ENCODE results near the gene IQGAP1. TPM values are rescaled to one million over a fixed set of nuclear protein-coding genes. Genes with fewer than 3 reads are reported as not detected.

Gene IQGAP1
- total RNA-seq, 2 donors from 2014 or later: 79.6 to 92.9 TPM

DNA sequence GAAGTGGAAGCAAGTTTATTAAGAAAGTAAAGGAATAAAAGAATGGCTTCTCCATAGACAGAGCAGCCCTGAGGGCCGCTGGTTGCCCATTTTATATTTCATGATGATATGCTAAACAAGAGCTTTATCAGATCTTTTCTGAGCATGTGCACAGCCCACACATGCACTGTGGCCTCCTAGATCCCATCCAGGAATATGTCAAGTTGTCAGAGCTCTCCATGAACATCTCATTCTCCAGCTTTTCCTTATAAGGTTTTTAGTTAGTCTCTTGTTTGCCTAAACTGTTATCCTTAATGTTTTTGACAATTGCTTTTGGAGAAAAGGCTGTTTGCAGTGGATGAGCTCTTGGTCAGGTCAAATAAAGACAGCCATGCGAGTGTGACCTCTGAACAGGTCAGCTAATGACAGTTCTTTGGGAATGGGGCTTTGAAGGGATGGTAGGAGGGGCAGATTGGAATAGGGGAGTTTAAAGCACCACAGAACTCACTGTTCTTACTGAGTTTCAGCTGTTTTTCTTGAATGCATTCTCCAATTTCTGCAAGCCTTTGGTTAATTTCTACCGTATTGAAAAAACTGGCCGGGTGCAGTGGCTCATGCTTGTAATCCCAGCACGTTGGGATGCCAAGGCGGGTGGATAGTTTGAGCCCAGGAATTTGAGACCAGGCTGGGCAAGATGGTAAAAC, 72.2 kb downstream of the IQGAP1 start:
- Histone ChIP-seq H3K4me1 (peaks cover 6% of the 10 kb centered on the region), H3K27me3 (no peaks in the 10 kb centered on the region), H3K9me3 (no peaks in the 10 kb centered on the region), H3K27ac (no peak overlapping the region), H3K4me3 (no peak overlapping the region), H3K36me3 (replicated peaks in 1 of 2; ENCODE audit: insufficient read depth in 1 of 2, low read depth in 2 of 2) (peaks cover 0 to 8% of the 10 kb centered on the region in 2 donors)
- TF ChIP-seq, protein P1, sequence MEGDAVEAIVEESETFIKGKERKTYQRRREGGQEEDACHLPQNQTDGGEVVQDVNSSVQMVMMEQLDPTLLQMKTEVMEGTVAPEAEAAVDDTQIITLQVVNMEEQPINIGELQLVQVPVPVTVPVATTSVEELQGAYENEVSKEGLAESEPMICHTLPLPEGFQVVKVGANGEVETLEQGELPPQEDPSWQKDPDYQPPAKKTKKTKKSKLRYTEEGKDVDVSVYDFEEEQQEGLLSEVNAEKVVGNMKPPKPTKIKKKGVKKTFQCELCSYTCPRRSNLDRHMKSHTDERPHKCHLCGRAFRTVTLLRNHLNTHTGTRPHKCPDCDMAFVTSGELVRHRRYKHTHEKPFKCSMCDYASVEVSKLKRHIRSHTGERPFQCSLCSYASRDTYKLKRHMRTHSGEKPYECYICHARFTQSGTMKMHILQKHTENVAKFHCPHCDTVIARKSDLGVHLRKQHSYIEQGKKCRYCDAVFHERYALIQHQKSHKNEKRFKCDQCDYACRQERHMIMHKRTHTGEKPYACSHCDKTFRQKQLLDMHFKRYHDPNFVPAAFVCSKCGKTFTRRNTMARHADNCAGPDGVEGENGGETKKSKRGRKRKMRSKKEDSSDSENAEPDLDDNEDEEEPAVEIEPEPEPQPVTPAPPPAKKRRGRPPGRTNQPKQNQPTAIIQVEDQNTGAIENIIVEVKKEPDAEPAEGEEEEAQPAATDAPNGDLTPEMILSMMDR (IDR thresholded peaks at IDR 0.05): no peak
- TF ChIP-seq POLR2A (IDR thresholded peaks at IDR 0.05): no peak
- no peak for DNase-seq
- WGBS, 2 donors: 84 to 91% methylated on average over 6 of the region's 6 CpGs
- intact Hi-C loops (cut with DNase I): no loop called here
- no peak for ATAC-seq

DNA sequence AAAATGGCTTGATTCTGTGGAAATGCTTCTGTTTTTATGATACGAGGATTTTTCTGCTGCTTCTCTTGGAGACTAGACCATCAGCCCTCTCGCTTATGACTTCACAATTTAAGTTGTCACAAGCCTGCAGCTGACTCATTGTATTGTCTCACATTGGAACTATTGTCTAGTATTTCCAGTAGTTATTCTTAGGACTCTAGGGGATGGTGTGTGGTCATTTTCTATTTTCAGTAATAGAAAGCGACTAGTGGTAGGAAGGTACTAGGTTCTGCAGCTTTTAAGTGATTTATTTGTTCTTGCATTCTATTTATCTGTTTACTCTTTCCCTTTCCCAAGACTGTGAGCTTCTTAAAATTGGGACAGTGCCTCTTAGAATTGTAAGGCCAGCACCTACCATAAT, 75.3 kb downstream of the IQGAP1 start:
- no peaks in the 10 kb centered on the region for H3K27me3 ChIP-seq
- intact Hi-C loops (cut with DNase I): no loop called here
- no peak overlapping the region for H3K27ac ChIP-seq
- 87 to 92% methylated on average over 3 of the region's 3 CpGs for WGBS, 2 donors
- DNase-seq (no peak), ATAC-seq (no peak)
- H3K36me3 ChIP-seq (replicated peaks in 1 of 2; ENCODE audit: insufficient read depth in 1 of 2, low read depth in 2 of 2): peaks cover 0 to 14% of the 10 kb centered on the region in 2 donors
- H3K4me1 ChIP-seq: peaks cover 13% of the 10 kb centered on the region
- no peak overlapping the region for H3K4me3 ChIP-seq
- no peak for TF ChIP-seq POLR2A (IDR thresholded peaks at IDR 0.05)
- TF ChIP-seq, protein P1 (IDR thresholded peaks at IDR 0.05): no peak
- no peaks in the 10 kb centered on the region for H3K9me3 ChIP-seq

DNA sequence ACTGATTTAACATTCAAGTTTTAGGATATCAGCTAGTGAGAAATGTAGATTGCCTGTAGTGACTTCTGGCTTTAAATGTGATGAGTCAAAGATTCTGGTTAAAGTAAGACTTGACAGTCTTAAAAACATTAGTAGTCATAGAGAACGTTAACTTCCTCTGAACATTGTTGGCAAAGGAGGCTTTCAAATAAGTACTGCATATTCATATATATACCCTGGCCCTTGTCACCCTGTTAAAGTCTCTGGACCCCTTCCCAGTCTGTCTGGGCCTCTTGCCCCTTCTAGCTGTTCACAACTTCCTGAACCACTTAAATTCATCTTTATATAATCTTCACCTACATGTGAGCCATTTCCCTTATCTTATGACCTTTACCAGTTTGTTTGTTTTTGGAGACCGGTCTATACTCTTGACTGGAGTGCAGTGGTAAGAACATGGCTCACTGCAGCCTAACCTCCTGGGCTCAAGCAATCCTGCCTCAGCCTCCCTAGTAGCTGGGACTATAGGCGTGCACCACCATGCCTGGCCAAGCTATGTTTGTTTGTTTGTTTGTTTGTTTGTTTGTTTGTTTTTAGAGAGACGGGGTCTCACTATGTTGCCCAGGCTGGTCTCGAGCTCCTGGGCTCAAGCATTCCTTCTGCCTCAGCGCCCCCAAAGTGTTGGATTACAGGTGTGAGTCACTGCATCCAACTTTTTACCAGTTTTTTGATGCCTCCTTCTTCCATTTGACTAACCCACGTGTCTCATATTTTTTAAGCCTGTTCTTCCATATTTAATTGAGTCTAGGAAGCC, 77.3 kb downstream of the IQGAP1 start:
- peaks cover 0 to 14% of the 10 kb centered on the region in 2 donors for H3K36me3 ChIP-seq (replicated peaks in 1 of 2; ENCODE audit: insufficient read depth in 1 of 2, low read depth in 2 of 2)
- H3K27ac ChIP-seq: peak overlapping the region in 1 of 4 donors; percentile 0
- WGBS, 2 donors: 75% methylated on average over 7 of the region's 7 CpGs
- no peaks in the 10 kb centered on the region for H3K9me3 ChIP-seq
- no peak for TF ChIP-seq POLR2A (IDR thresholded peaks at IDR 0.05)
- TF ChIP-seq, protein P1 (IDR thresholded peaks at IDR 0.05): no peak
- no peaks in the 10 kb centered on the region for H3K27me3 ChIP-seq
- ATAC-seq (no peak), DNase-seq (no peak)
- H3K4me3 ChIP-seq: no peak overlapping the region
- intact Hi-C loops (cut with DNase I): no loop called here
- H3K4me1 ChIP-seq: peaks cover 13% of the 10 kb centered on the region

DNA sequence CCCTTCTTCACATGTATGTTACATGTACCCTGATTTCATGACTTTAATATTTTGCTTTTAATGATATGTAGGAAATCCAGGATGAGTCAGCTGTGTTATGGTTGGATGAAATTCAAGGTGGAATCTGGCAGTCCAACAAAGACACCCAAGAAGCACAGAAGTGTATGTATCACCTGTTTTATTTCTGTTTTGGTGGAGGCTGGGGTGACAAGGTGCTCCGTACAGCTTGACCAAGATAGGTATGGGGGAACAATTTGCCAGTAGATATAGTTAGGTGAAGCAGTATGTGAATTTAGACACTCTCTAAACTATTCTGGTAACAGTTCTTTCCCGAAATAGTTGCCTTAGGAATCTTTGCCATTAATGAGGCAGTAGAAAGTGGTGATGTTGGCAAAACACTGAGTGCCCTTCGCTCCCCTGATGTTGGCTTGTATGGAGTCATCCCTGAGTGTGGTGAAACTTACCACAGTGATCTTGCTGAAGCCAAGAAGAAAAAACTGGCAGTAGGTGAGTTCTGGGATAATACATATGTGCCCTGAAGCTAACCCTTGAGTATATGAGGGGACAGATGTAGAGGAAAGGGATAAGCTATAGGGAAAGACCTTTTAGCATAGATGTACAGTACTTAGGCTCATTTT, 78.0 kb downstream of the IQGAP1 start:
- H3K9me3 ChIP-seq: no peaks in the 10 kb centered on the region
- no peak overlapping the region for H3K27ac ChIP-seq
- H3K27me3 ChIP-seq: no peaks in the 10 kb centered on the region
- TF ChIP-seq, protein P1 (IDR thresholded peaks at IDR 0.05): no peak
- intact Hi-C loops (cut with DNase I): no loop called here
- H3K4me1 ChIP-seq: peaks cover 13% of the 10 kb centered on the region
- peaks cover 0 to 14% of the 10 kb centered on the region in 2 donors for H3K36me3 ChIP-seq (replicated peaks in 1 of 2; ENCODE audit: insufficient read depth in 1 of 2, low read depth in 2 of 2)
- 79 to 82% methylated on average over 3 of the region's 3 CpGs for WGBS, 2 donors
- H3K4me3 ChIP-seq: no peak overlapping the region
- ATAC-seq: no peak
- no peak for DNase-seq
